Measurements from ENCODE around the gene EYA4.

GRCh38 chr6:133456439-133456838 is 215.3 kb downstream of the EYA4 start:
- TF ChIP-seq POLR2AphosphoS5 (IDR thresholded peaks at IDR 0.05; ENCODE audit: low read depth, low read length) = no peak
- TF ChIP-seq POLR2A (IDR thresholded peaks at IDR 0.05; ENCODE audit: low read depth, low read length) = no peak
- TF ChIP-seq TAF1 (IDR thresholded peaks at IDR 0.05; ENCODE audit: borderline replicate concordance, low read depth, low read length) = no peak

Measured in GM12892 (cell line).